Small intestine (tissue), 7 donors: ENCODE data around the gene CEP83. TPM values are rescaled to one million over a fixed set of nuclear protein-coding genes. Genes with fewer than 3 reads are reported as not detected.

Experiments used
- DNase-seq, 2 donors: peaks; one replicate each; pipeline versions ENCODE4 v3.0.0 to v3.0.0-alpha.2; 2013
- FAIRE-seq: peaks from 2 replicates; lab custom pipeline; 2012; peaks lifted over from hg19 to GRCh38; lab: Jason Lieb, UNC
- H3K27ac ChIP-seq, 3 donors: one replicate each; pipeline ENCODE4 v1.5.1; 2013; ENCODE audit warnings: low read length in 2 of 3, mild to moderate bottlenecking in 2 of 3, control low read depth in 1 of 3, inconsistent platforms in 1 of 3, low read depth in 1 of 3, moderate library complexity in 1 of 3
- H3K27me3 ChIP-seq, 3 donors: one replicate each; pipeline ENCODE4 v1.6.1; 2013; ENCODE audit warnings: low read length in 3 of 3, inconsistent platforms in 1 of 3; ENCODE audit not compliant: control insufficient read depth in 3 of 3, insufficient read depth in 3 of 3
- H3K36me3 ChIP-seq, 3 donors: one replicate each; pipeline ENCODE4 v1.6.1; 2013; ENCODE audit warnings: low read length in 3 of 3, inconsistent platforms in 1 of 3, low read depth in 1 of 3, mild to moderate bottlenecking in 1 of 3, moderate library complexity in 1 of 3; ENCODE audit not compliant: control insufficient read depth in 3 of 3, insufficient read depth in 2 of 3
- H3K4me1 ChIP-seq, 3 donors: one replicate each; pipeline ENCODE4 v1.6.1; 2013; ENCODE audit warnings: low read length in 2 of 3, inconsistent platforms in 1 of 3, low read depth in 1 of 3, mild to moderate bottlenecking in 1 of 3, moderate library complexity in 1 of 3; ENCODE audit not compliant: control insufficient read depth in 3 of 3, insufficient read depth in 2 of 3
- H3K4me3 ChIP-seq, 3 donors: one replicate each; pipeline ENCODE4 v1.5.1; 2013; ENCODE audit warnings: low read length in 3 of 3, control low read depth in 1 of 3, inconsistent platforms in 1 of 3, low read depth in 1 of 3, mild to moderate bottlenecking in 1 of 3, moderate library complexity in 1 of 3
- H3K9me3 ChIP-seq, 2 donors: one replicate each; pipeline ENCODE4 v1.6.1; 2013; ENCODE audit warnings: low read depth in 1 of 2, low read length in 1 of 2; ENCODE audit not compliant: control insufficient read depth in 2 of 2, insufficient read depth in 1 of 2
- WGBS, 3 donors: extraction: QIAGEN DNeasy Blood & Tissue Kit; methylation state at CpG; one replicate each; pipeline ENCODE4 v1.1.7; 2013; 5-methylcytosine and 5-hydroxymethylcytosine counted together
- polyA plus RNA-seq, 4 donors: library from polyadenylated mRNA; stranded (reverse) in 3 of 4; unstranded in 1 of 4; fragments of 200-250 nt in 3 of 4; fragments of 120-200 nt in 1 of 4; gene quantifications; one replicate each; pipeline versions ENCODE4 v1.2.1 to v1.2.3, GENCODE V29; 2013
- donor health status: healthy with polysubstance abuse.
- donor health status: control.
- donor health status: control.
- donor health status: Bipolar disorder and iron deficiency.
- donor health status: healthy.

CEP83 gene
- polyA plus RNA-seq, 4 donors, result 3.8 to 17.3 (median 6.1) TPM

- DNase-seq, result no peak
Measured at GRCh38 chr12:94305130-94305957, 154.3 kb downstream of the CEP83 start.

GRCh38 chr12:94304566-94305061, 155.1 kb downstream of the CEP83 start:
- no peaks in the 10 kb centered on the region for H3K9me3 ChIP-seq
- no peak for DNase-seq
- H3K4me1 ChIP-seq, result peaks cover 0 to 6% (median 0%) of the 10 kb centered on the region in 3 donors
- no peak for FAIRE-seq
- WGBS, 3 donors, result 81 to 92% (median 85%) methylated on average over 3 of the region's 3 CpGs
- no peak overlapping the region for H3K4me3 ChIP-seq
- no peak overlapping the region for H3K27ac ChIP-seq
- H3K36me3 ChIP-seq, result peaks cover 4 to 11% (median 5%) of the 10 kb centered on the region in 3 donors
- H3K27me3 ChIP-seq, result no peaks in the 10 kb centered on the region

More at GRCh38 chr12:94305130-94305957, 154.3 kb downstream of the CEP83 start:
- Histone ChIP-seq H3K27ac (no peak overlapping the region), H3K27me3 (no peaks in the 10 kb centered on the region), H3K9me3 (no peaks in the 10 kb centered on the region), H3K4me3 (no peak overlapping the region), H3K36me3 (peaks cover 4 to 7% (median 5%) of the 10 kb centered on the region in 3 donors), H3K4me1 (peaks cover 0 to 3% (median 0%) of the 10 kb centered on the region in 3 donors)
- WGBS, 3 donors, result 60 to 80% (median 68%) methylated on average over 9 of the region's 9 CpGs
- no peak for FAIRE-seq

DNA sequence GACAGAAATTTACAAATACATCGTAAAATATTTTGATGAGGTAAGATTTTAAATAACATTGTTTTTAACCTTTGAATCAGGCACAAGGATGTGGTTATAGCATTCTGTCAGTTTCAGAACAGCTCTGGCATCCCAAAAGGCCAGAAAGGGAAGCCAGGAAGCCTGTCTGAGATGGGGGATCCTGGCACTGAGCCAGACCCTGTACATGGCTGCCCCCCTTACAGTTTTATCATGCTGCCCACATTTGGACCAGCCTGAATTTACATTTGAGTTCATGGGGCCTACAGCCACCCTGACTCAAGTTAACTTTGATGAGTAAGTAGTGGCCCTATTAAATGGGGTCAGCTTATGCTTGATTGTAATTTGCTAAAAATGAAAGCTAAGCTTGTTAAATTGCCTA, 155.7 kb downstream of the CEP83 start:
- 82 to 93% (median 92%) methylated on average over 1 of the region's 1 CpG for WGBS, 3 donors
- FAIRE-seq, result no peak

GRCh38 chr12:94299846-94300245, 159.8 kb downstream of the CEP83 start:
- Histone ChIP-seq H3K27me3 (no peaks in the 10 kb centered on the region), H3K9me3 (no peaks in the 10 kb centered on the region), H3K4me3 (no peak overlapping the region), H3K36me3 (peaks cover 0 to 28% (median 4%) of the 10 kb centered on the region in 3 donors), H3K4me1 (peaks cover 0 to 20% (median 2%) of the 10 kb centered on the region in 3 donors), H3K27ac (peak overlapping the region in 2 of 3 donors; percentile 6 to 61)
- DNase-seq (peak; percentile 87 to 97), FAIRE-seq (no peak)
- 23 to 64% (median 38%) methylated on average over 1 of the region's 1 CpG for WGBS, 3 donors

More for the DNA sequence above, 155.7 kb downstream of the CEP83 start:
- Histone ChIP-seq H3K4me3 (no peak overlapping the region), H3K27me3 (no peaks in the 10 kb centered on the region), H3K27ac (no peak overlapping the region), H3K9me3 (no peaks in the 10 kb centered on the region), H3K4me1 (peaks cover 0 to 12% (median 0%) of the 10 kb centered on the region in 3 donors), H3K36me3 (peaks cover 4 to 16% (median 5%) of the 10 kb centered on the region in 3 donors)
- DNase-seq, result no peak

DNA sequence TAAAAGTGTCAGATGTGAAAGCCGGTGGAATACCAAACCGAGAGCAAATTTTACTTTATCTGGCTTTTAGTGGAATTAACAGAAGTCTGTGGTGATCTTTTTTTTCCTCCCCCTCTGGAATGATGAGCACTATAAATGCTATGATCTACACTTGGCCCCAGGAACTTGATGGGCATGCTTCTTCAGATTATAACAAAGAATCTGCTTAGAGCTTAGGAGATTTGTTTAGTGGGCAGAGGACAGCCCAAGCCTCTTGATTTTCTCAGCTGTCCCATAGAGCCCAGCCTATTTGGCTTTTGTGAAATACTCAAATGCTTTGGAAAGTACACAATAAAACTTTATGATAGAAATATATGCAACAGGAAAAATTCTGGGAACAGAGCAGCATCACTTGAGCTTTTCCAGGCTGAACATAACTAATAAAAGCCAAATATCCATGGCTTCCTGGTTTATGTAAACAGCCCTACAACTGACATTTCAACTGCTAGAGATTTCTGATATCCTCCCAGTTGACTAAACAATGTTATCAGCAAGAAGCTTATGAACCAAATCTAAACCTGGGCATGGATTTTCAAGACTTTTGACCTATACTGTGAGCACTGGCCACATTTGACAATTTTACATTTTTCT, 161.7 kb downstream of the CEP83 start:
- Histone ChIP-seq H3K9me3 (no peaks in the 10 kb centered on the region), H3K36me3 (peaks cover 0 to 29% (median 0%) of the 10 kb centered on the region in 3 donors), H3K4me1 (peaks cover 0 to 20% (median 2%) of the 10 kb centered on the region in 3 donors), H3K27me3 (no peaks in the 10 kb centered on the region), H3K4me3 (no peak overlapping the region), H3K27ac (peak overlapping the region in 1 of 3 donors; percentile 20)
- 89 to 99% (median 97%) methylated on average over 2 of the region's 2 CpGs for WGBS, 3 donors
- DNase-seq (peak in 1 of 2 donors; percentile 31), FAIRE-seq (no peak)

DNA sequence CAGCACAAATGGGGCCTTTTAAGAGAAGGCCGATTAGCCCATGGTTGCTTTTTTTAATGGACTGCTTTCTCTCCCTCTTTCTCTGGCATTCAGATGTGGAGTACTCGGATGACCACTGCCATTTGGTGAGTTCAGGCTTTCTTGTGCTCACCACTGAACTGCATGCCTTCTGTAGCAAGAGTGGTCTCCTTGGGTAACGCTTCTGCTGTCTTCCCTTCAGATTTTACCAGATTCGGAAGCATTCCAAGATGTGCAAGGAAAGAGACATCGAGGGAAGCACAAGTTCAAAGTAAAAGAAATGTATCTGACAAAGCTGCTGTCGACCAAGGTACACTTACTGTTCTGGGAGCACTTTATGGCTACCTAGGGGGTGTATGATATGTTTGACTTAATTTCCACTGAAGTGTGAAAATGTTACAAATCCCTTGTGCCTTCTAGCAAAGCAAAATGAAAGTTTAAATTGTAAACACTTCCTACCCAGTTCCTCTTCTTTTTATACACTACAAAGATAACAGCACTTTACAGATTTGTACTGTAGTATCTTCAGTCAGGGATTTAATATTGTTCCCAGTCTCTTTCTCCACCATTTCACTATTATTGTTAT, 162.5 kb downstream of the CEP83 start:
- Histone ChIP-seq H3K4me1 (peaks cover 0 to 20% (median 2%) of the 10 kb centered on the region in 3 donors), H3K9me3 (no peaks in the 10 kb centered on the region), H3K27me3 (no peaks in the 10 kb centered on the region), H3K36me3 (peaks cover 0 to 29% (median 0%) of the 10 kb centered on the region in 3 donors), H3K4me3 (no peak overlapping the region), H3K27ac (no peak overlapping the region)
- DNase-seq (no peak), FAIRE-seq (no peak)
- WGBS, 3 donors, result 90 to 96% (median 92%) methylated on average over 6 of the region's 6 CpGs

GRCh38 chr12:94290353-94290752, 169.3 kb downstream of the CEP83 start:
- Histone ChIP-seq H3K27ac (no peak overlapping the region), H3K9me3 (no peaks in the 10 kb centered on the region), H3K4me3 (no peak overlapping the region), H3K36me3 (peaks cover 0 to 30% (median 0%) of the 10 kb centered on the region in 3 donors), H3K4me1 (peaks cover 0 to 10% (median 0%) of the 10 kb centered on the region in 3 donors), H3K27me3 (no peaks in the 10 kb centered on the region)
- DNase-seq (no peak), FAIRE-seq (no peak)
- 65 to 91% (median 80%) methylated on average over 4 of the region's 4 CpGs for WGBS, 3 donors
